Thyroid gland (tissue), 4 donors: ENCODE data around the gene ISM1. TPM values are rescaled to one million over a fixed set of nuclear protein-coding genes. Genes with fewer than 3 reads are reported as not detected.

ENCODE experiments used
- DNase-seq, 2 donors: peaks; one replicate each; pipeline ENCODE4 v3.0.0-alpha.2; 2019
- H3K27ac ChIP-seq, 3 donors: fragments of 200-600 bp; sonication (generic); 1 replicate in 2 of 3; 2 replicates in 1 of 3; pipeline ENCODE4 v1.5.1; 2016 to 2019; ENCODE audit warnings: mild to moderate bottlenecking in 1 of 3, moderate library complexity in 1 of 3
- H3K27me3 ChIP-seq: fragments of 200-600 bp; sonication (generic); one replicate; pipeline ENCODE4 v1.5.1; 2019
- H3K36me3 ChIP-seq, 2 donors: fragments of 200-600 bp; sonication (generic); one replicate each; pipeline ENCODE4 v1.5.1; 2016 to 2019
- H3K4me1 ChIP-seq, 2 donors: fragments of 200-600 bp; sonication (generic); one replicate each; pipeline ENCODE4 v1.5.1; 2017 to 2019
- H3K4me3 ChIP-seq, 3 donors: fragments of 200-600 bp; sonication (generic); replicated peaks in 1 of 3; 1 replicate in 2 of 3; 2 replicates in 1 of 3; pipeline ENCODE4 v1.5.1; 2016; ENCODE audit warnings: mild to moderate bottlenecking in 1 of 3
- H3K9me3 ChIP-seq: fragments of 200-600 bp; sonication (generic); one replicate; pipeline ENCODE4 v1.5.1; 2017
- CTCF ChIP-seq, 6 experiments: fragments of 200-600 bp in 3 of 6; fragments of 450-650 bp in 3 of 6; sonication (generic) in 3 of 6; IDR thresholded peaks; one replicate each; pipeline ENCODE4 v1.5.1; 2016 to 2019; ENCODE audit warnings: antibody characterized with exemption in 6 of 6, mild to moderate bottlenecking in 2 of 6, inconsistent platforms in 1 of 6, moderate library complexity in 1 of 6
- POLR2A ChIP-seq, 2 donors: fragments of 450-650 bp; IDR thresholded peaks; one replicate each; pipeline ENCODE4 v1.6.1; 2017; ENCODE audit warnings: antibody characterized with exemption in 2 of 2, mild to moderate bottlenecking in 2 of 2, moderate library complexity in 1 of 2
- WGBS, 2 donors: methylation state at CpG; one replicate each; pipeline ENCODE4 v1.1.5; 2017; 5-methylcytosine and 5-hydroxymethylcytosine counted together
- intact Hi-C: fragments of 100-400 bp; cut with DNase I; formaldehyde crosslinking; loops from one replicate; pipeline ENCODE4 v1.15.1; 2023
- total RNA-seq, 4 donors: library from RNA; depleted of rRNA; stranded (reverse); fragments of >200 nt; gene quantifications; one replicate each; pipeline ENCODE4 v1.2.3, GENCODE V29; 2016

The ISM1 gene
- total RNA-seq, 4 donors from 2014 or later = 77.5 to 98.4 (median 83.7) TPM

- H3K27ac ChIP-seq = no peak overlapping the region
- H3K4me3 ChIP-seq = no peak overlapping the region
- no peaks in the 10 kb centered on the region for H3K9me3 ChIP-seq
- WGBS, 2 donors = 88 to 92% methylated on average over 3 of the region's 3 CpGs
- intact Hi-C loops = no loop called here
- no peaks in the 10 kb centered on the region for H3K27me3 ChIP-seq
- DNase-seq = no peak
- no peaks in the 10 kb centered on the region for H3K36me3 ChIP-seq
- TF ChIP-seq CTCF (IDR thresholded peaks at IDR 0.05) = no peak
- no peak for TF ChIP-seq POLR2A (IDR thresholded peaks at IDR 0.05)
- H3K4me1 ChIP-seq = peaks cover 3 to 4% of the 10 kb centered on the region in 2 donors
Observed at GRCh38 chr20:13338999-13339411, 117.9 kb downstream of the ISM1 start.

- 82 to 90% methylated on average over 2 of the region's 2 CpGs for WGBS, 2 donors
- TF ChIP-seq POLR2A (IDR thresholded peaks at IDR 0.05) = no peak
- no peak for TF ChIP-seq CTCF (IDR thresholded peaks at IDR 0.05)
- no peaks in the 10 kb centered on the region for H3K27me3 ChIP-seq
- intact Hi-C loops = no loop called here
- H3K4me3 ChIP-seq = no peak overlapping the region
- H3K9me3 ChIP-seq = no peaks in the 10 kb centered on the region
- no peak for DNase-seq
- H3K4me1 ChIP-seq = peaks cover 3 to 4% of the 10 kb centered on the region in 2 donors
- H3K27ac ChIP-seq = no peak overlapping the region
- H3K36me3 ChIP-seq = no peaks in the 10 kb centered on the region
Observed at GRCh38 chr20:13340088-13340487, 119.0 kb downstream of the ISM1 start.

GRCh38 chr20:13341737-13342393 lies 120.8 kb downstream of the ISM1 start:
- 78 to 79% methylated on average over 9 of the region's 9 CpGs for WGBS, 2 donors
- TF ChIP-seq CTCF (IDR thresholded peaks at IDR 0.05) (no peak), POLR2A (IDR thresholded peaks at IDR 0.05) (no peak)
- Histone ChIP-seq H3K4me3 (no peak overlapping the region), H3K4me1 (peaks cover 3 to 4% of the 10 kb centered on the region in 2 donors), H3K9me3 (no peaks in the 10 kb centered on the region), H3K36me3 (no peaks in the 10 kb centered on the region), H3K27me3 (no peaks in the 10 kb centered on the region), H3K27ac (no peak overlapping the region)
- DNase-seq = no peak
- intact Hi-C loops = no loop called here

- H3K9me3 ChIP-seq = no peaks in the 10 kb centered on the region
- peak; percentile 76 to 77 for DNase-seq
- intact Hi-C loops = no loop called here
- peaks cover 3 to 4% of the 10 kb centered on the region in 2 donors for H3K4me1 ChIP-seq
- no peak overlapping the region for H3K4me3 ChIP-seq
- TF ChIP-seq CTCF (IDR thresholded peaks at IDR 0.05) (no peak), POLR2A (IDR thresholded peaks at IDR 0.05) (no peak)
- WGBS, 2 donors = 57 to 68% methylated on average over 10 to 12 of the region's 12 CpGs
- no peaks in the 10 kb centered on the region for H3K27me3 ChIP-seq
- H3K27ac ChIP-seq = no peak overlapping the region
- H3K36me3 ChIP-seq = no peaks in the 10 kb centered on the region
Observed at GRCh38 chr20:13342469-13343242, 121.6 kb downstream of the ISM1 start.

DNA sequence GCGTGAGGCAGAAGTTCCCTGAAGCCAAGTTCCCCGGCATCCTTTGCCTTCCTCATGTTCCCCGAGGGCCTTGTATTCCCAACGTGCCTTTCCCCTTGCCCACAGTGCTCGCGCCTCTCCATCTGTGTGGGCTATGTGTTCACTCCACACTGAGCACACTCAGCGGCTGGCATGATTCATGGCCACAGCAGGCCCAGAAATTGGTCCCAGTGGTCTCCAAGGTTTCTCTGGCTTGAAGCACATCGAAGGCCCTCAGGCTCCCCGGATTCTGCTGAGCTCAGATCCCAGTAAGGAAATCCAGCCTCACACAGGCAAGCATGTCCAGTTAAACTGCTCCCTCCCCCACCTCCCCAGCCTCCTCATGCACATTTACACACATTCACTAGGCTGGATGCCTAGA lies 123.6 kb downstream of the ISM1 start:
- TF ChIP-seq CTCF (IDR thresholded peaks at IDR 0.05) (no peak), POLR2A (IDR thresholded peaks at IDR 0.05) (no peak)
- peaks cover 3 to 4% of the 10 kb centered on the region in 2 donors for H3K4me1 ChIP-seq
- no peak for DNase-seq
- H3K27me3 ChIP-seq = no peaks in the 10 kb centered on the region
- H3K4me3 ChIP-seq = no peak overlapping the region
- intact Hi-C loops = no loop called here
- no peaks in the 10 kb centered on the region for H3K9me3 ChIP-seq
- H3K36me3 ChIP-seq = no peaks in the 10 kb centered on the region
- no peak overlapping the region for H3K27ac ChIP-seq
- 91 to 96% methylated on average over 9 of the region's 9 CpGs for WGBS, 2 donors
